HG03045 (cell line): ENCODE measurements around the gene NDUFAF8.

Experiments used
- ATAC-seq: cut with Tn5 transposase; IDR thresholded peaks from one replicate; pipeline ENCODE4 v1.9.1; 2021; ENCODE audit warnings: mild to moderate bottlenecking, moderate library complexity; ENCODE audit not compliant: unreplicated experiment

Gene NDUFAF8

GRCh38 chr17:81200695-81201580 is 38.2 kb upstream of the NDUFAF8 start:
- no peak for ATAC-seq

GRCh38 chr17:81202318-81202717 is 36.8 kb upstream of the NDUFAF8 start:
- ATAC-seq = no peak

DNA sequence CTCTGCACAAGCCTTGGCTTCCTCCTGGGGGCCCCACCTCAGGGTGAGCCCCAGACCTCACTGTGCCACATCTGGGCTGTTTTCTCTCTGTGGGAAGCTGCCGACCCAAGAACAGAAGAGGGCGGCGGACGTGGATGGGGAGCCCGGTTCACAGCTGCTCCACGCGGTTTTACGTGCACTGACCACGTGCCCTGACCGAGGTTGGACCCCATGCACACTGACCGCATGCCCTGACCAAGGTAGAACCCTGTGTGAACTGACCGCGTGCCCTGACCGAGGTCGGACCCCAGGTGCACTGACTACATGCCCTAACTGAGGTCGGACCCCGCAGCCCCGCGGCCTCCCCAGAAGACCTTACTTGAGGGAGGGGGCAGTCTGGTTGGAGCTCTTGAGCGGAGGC is 36.0 kb upstream of the NDUFAF8 start:
- ATAC-seq = no peak

- no peak for ATAC-seq
Observed at GRCh38 chr17:81204578-81204977, 34.5 kb upstream of the NDUFAF8 start.

- no peak for ATAC-seq
Observed at GRCh38 chr17:81206166-81206565, 33.0 kb upstream of the NDUFAF8 start.

DNA sequence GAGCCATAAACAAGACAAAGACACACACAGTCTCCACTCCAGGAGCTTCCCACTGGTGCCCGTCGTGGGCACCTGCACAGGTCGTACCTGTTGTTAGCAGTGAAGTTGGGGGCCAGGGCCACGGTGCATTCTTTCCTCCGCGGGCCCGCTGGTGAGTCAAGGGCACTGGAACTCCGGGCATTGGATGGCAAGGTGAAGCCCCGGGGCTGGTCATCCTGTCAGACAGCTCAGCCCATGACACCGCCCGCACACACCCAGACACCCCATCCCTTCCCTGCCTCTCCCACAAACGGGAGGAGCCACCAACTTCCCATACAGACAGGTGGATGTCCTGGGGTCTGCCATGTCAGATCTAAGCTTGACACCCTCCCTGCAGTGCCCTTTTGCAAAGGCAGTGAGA is 32.5 kb upstream of the NDUFAF8 start:
- ATAC-seq = no peak

DNA sequence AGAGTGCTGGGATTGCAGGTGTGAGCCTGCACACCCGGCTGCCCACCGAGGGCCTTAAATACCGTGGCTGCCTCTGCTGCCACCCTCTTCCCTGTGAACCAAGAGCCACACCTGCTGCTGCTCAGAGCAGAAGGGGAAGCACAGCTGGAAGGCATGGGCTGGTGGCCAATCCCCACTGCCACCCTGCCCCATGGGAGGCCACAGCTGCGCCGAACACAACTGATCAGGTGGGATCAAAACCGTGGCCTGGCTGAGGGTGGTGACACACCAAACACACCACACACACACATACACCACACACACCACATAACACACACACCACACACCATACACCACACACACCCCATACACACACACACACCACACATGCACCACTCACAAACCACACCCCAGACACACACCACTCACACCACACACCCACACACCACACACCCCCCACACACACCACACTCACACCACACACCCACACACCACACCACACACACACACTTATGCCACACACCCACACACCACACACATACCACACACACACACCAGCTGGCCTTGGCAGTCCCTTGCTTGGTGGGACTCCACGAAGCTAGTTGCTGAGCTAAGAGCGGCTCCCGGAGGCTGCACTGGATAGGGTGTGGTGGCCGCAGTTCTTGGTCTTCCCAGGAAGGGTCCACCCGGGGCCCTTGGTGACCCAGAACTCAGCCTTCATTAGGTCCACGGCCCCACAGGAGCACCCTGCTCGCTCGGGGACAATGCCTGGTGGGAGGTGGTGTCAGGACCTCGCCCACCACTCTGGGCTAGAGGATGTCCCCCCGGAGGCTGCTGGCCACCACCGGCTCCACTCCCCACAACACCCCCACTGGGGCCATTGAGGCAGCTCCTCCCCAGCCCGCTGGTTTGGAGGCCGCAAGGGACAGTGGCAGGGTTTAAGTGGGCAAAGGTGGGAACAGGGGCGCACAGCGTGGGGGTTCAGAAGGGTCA is 31.2 kb upstream of the NDUFAF8 start:
- ATAC-seq = no peak

DNA sequence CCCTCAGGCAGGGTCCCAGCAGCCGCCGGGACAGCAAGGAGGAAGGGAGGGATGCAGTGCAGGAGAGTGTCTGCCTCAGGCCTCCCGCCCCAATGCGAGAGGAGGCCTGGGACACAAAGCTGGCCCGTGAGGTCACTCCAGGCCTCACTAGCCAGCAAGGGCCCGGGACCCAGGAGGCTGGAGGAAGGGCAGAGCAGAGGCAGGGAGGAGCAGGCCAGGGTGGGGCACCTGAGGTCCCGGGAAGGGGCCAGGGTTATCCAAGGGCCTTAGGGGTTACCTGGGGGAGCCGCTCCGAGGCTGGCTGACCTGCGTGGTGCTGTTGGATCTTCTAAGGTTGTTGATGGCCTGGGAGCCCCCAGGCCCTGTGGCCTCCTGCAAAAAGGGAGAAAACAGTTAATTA is 30.5 kb upstream of the NDUFAF8 start:
- ATAC-seq = no peak

- ATAC-seq = no peak
Observed at GRCh38 chr17:81209141-81209540, 30.0 kb upstream of the NDUFAF8 start.

- ATAC-seq = no peak
Observed at GRCh38 chr17:81210466-81210865, 28.7 kb upstream of the NDUFAF8 start.

- ATAC-seq = no peak
Observed at GRCh38 chr17:81210868-81211267, 28.2 kb upstream of the NDUFAF8 start.

DNA sequence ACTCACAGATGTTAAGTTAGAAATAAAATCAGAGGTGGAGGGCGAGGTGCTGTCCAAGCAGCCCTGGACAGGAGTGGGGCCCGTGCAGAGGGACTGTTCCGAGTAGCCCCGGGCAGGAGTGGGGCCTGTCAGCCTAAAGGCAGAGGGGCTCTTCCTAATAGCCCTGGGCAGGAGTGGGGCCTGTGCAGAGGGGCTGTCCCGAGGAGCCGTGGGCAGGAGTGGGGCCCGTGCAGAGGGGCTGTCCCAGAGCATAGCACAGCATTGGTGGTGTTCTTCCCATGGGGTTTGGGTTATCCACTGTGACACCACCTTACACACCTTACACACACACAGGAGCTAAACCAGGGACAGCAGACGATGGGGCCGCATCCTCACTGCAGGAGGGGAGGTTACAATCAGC is 26.8 kb upstream of the NDUFAF8 start:
- no peak for ATAC-seq

DNA sequence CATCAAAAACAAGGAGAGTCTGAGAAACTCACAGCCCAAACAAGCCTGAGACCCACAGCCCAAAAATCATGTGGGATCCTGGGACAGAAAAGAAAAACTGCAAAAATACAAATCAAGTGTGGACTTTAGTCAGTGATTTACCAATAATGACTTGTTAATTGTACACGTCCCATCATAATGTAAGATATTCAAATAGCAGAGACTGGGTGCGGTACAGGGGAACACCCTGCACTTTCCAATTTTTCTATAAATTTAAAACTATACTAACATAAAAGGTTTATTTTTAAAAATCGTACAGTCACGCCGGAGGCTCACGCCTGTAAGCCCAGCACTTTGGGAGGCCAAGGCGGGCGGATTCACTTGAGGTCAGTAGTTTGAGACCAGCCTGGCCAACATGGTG is 25.1 kb upstream of the NDUFAF8 start:
- no peak for ATAC-seq

DNA sequence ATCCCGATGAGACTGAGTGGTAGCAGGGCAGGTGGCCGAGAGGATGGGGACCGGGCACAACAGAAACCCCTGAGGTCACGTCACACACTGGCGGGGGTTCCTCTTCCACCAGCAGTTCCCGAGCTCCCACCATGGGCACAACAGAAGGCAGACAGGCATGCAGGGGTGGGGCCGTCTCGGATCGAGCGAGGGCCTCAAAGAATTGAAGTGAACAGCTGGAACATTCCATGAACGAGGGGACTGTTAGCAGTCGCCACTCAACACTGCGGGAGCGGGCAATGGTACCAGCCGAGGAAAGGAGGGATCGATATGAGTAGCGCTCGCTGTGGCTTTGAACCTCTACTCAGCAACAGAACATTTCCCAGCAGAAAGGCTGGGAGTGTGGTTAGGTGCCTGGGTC is 21.6 kb upstream of the NDUFAF8 start:
- ATAC-seq = no peak

- ATAC-seq = no peak
Observed at GRCh38 chr17:81218459-81218858, 20.7 kb upstream of the NDUFAF8 start.

DNA sequence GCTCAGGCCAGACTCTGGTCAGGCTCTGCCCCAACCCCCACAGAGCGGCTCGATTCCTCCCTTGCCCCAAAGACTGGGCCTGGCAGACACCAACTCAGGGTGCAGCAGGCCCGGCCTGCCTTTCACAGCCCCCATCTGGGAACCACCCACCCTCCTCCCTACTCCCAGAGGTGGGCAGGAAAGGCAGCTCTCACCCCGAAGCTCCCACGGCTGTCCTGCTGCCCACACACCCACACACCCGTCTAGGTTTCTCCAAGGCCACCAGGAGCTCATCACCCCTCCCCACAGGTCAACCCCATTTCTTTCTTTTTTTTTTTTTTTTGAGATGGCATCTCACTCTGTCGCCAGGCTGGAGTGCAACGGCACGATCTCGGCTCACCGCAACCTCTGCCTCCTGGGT is 20.1 kb upstream of the NDUFAF8 start:
- ATAC-seq = no peak

DNA sequence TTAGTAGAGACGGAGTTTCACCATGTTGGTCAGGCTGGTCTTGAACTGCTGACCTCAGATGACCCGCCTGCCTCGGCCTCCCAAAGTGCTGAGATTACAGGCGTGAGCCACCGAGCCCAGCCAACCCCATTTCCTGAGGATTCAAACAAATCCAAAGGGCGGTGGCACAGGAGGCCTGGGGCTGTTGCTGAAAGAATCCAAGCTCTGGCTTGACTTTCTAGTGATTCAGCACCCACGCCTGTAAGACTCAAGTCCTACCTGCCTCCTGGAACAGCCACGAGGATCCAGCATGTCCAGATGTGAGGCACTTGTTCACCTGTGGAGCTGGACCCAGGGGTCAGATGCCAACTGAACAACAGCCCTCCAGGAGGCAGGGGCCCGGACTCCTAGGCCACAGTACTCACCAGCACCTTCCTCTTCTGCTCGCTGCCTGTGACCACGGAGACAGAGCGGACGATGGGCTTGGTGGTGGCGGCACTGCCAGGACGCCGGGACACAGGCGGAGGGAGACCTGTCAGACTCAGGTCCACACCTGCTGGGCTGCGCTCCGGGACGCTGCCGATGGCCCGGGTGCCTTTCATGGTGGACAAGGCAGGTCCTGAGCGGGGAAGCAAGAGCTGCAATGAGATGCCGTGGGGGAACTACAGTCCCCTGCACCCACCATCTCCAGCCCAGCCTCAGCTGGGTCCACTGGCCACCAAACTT is 19.5 kb upstream of the NDUFAF8 start:
- ATAC-seq = no peak

- no peak for ATAC-seq
Observed at GRCh38 chr17:81221371-81221841, 17.7 kb upstream of the NDUFAF8 start.

DNA sequence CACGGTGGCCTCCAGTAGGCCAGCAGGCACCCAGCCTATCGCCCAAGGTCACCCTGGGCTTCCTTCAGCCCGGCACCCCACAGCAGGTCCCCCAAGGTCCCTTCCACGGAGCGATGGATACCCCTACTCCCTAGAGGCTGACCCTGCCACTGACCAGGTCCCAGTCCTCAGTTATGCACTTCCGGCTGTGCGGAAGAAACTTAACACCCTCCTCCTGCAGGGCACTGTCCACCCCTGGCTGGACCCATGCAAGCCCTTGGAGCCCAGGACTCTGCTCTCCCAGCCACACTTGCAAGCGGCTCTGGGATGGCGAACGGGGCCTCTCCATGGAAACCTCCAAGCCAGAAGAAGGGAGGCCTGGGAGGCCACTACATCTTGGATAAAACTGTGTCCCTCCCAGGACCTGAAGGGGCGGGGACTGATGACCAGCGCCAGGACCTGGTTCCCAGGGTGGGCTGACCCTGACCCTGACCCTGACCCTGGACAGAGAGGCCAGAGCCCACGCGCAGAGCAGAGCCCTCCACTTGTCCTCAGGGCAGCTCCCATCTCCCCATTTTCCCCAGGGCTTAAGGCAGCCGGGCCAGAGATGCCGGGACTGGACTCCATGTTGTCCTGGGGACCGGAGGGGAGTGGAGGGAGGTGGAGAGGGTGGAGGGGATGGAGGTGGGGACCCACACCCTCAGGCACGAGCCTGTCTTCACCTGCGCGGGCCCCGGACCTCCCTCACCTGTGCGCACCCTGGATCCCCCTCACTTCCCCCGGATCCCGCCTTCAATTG is 17.1 kb upstream of the NDUFAF8 start:
- no peak for ATAC-seq

GRCh38 chr17:81222620-81222905 is 16.6 kb upstream of the NDUFAF8 start:
- no peak for ATAC-seq
